Pancreas (tissue), 10 donors: ENCODE results near the gene CROCC2. TPM values are rescaled to one million over a fixed set of nuclear protein-coding genes. Genes with fewer than 3 reads are reported as not detected.

Experiments used
- ATAC-seq, 4 donors: fragments of 200-7000 bp; cut with Tn5 transposase; one replicate each; pipeline versions ENCODE4 v1.8.0 to v1.9.1; 2020; ENCODE audit warnings: mild to moderate bottlenecking in 4 of 4, moderate library complexity in 4 of 4
- DNase-seq, 6 donors: peaks; one replicate each; pipeline ENCODE4 v3.0.0-alpha.2; 2020
- FAIRE-seq: peaks from 2 replicates; lab custom pipeline; 2012; peaks lifted over from hg19 to GRCh38; lab: Jason Lieb, UNC
- H3K27ac ChIP-seq, 4 donors: fragments of 200-600 bp; sonication (generic); 1 replicate in 3 of 4; 2 replicates in 1 of 4; pipeline versions ENCODE4 v1.5.0 to v1.8.0; 2020
- H3K27me3 ChIP-seq, 4 donors: fragments of 200-600 bp; one replicate each; pipeline ENCODE4 v1.8.0; 2021
- H3K36me3 ChIP-seq, 3 donors: fragments of 200-600 bp; sonication (generic) in 1 of 3; one replicate each; pipeline versions ENCODE4 v1.5.0 to v1.8.0; 2020 to 2021
- H3K4me1 ChIP-seq, 3 donors: fragments of 200-600 bp; one replicate each; pipeline ENCODE4 v1.8.0; 2021
- H3K4me3 ChIP-seq, 4 donors: fragments of 200-600 bp; sonication (generic) in 2 of 4; one replicate each; pipeline versions ENCODE4 v1.5.0 to v1.8.0; 2020 to 2021
- H3K9me3 ChIP-seq, 4 donors: fragments of 200-600 bp; one replicate each; pipeline ENCODE4 v1.8.0; 2021
- WGBS, 2 donors: extraction: QIAGEN DNeasy Blood & Tissue Kit; methylation state at CpG; one replicate each; pipeline ENCODE4 v1.1.7; 2013; 5-methylcytosine and 5-hydroxymethylcytosine counted together
- intact Hi-C, 3 donors: fragments of 100-400 bp; cut with DNase I; formaldehyde crosslinking; loops; one replicate each; pipeline versions ENCODE4 v1.11.1 to v1.14.2; 2022
- polyA plus RNA-seq, 2 donors: library from polyadenylated mRNA; stranded (reverse); fragments of 200-250 nt; gene quantifications; one replicate each; pipeline ENCODE4 v1.2.3, GENCODE V29; 2013
- total RNA-seq, 6 donors: library from RNA; stranded (reverse); fragmentation: NEBNext Ultra II Directional in 4 of 6; extraction: Animal tissue kit (Norgen Biotek cat#: 25700) in 4 of 6; gene quantifications; one replicate each; pipeline versions ENCODE4 v1.2.1 to v1.2.4, GENCODE V29; 2021 to 2023
- TF ChIP-seq, protein P1 (sequence below), 4 donors: fragments of 200-600 bp; sonication (generic) in 3 of 4; IDR thresholded peaks; one replicate each; pipeline versions ENCODE4 v1.5.0 to v1.8.0; 2021; ENCODE audit warnings: antibody characterized with exemption in 4 of 4
- donor health status: healthy with polysubstance abuse.
- donor health status: DM: no; HTN: no; CAD: no; lungs with moderate emphysema.
- donor health status: DM: no; HTN: no; CAD: no.
- donor health status: control.
- donor health status: control.
- donor health status: Bipolar disorder and iron deficiency.
- donor health status: DM: yes; HTN: yes; CAD: no.
- donor health status: DM: no; HTN: no; CAD: no.
- donor health status: DM: no; HTN: no; CAD: no.
- donor health status: DM: yes; HTN: yes; CAD: no.

Gene CROCC2
- total and polyA plus RNA-seq, 8 donors = 0.04 to 0.05 (median 0.04) TPM; not detected in 5

DNA sequence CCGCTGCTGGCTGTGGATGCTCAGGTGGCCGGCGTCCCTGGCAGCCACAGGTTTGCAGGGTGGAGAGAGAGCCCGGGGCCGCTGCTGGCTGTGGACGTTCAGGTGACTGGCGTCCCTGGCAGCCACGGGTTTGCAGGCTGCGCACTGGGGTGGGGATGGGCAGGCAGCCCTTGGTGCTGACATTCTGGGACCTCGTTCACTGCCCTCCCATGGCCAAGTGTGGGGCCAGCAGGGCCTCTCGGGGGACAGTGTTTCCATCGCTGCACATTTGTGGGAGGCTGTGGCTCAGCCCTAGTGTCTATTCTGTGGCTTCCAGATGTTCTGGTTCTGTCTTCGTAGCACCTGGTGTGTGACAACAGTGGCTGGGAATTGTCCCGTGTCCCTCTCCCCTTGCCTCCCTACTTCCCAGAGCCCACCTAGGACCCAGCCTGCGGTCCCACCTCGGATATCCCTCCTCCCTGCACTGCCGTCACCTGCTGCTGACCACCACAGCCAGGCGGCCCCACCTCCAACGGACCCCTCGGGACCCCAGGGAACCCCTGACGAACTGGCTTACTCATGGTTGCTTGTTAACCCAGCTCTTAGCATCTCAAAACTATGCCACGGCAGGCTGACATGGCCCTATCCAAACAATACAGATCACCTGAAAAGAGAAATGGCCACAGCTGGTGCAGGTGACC, 915 bp downstream of the CROCC2 start:
- Histone ChIP-seq H3K4me3 (no peak overlapping the region), H3K27me3 (no peaks in the 10 kb centered on the region), H3K4me1 (no peaks in the 10 kb centered on the region), H3K36me3 (no peaks in the 10 kb centered on the region), H3K27ac (no peak overlapping the region), H3K9me3 (no peaks in the 10 kb centered on the region)
- TF ChIP-seq, protein P1, sequence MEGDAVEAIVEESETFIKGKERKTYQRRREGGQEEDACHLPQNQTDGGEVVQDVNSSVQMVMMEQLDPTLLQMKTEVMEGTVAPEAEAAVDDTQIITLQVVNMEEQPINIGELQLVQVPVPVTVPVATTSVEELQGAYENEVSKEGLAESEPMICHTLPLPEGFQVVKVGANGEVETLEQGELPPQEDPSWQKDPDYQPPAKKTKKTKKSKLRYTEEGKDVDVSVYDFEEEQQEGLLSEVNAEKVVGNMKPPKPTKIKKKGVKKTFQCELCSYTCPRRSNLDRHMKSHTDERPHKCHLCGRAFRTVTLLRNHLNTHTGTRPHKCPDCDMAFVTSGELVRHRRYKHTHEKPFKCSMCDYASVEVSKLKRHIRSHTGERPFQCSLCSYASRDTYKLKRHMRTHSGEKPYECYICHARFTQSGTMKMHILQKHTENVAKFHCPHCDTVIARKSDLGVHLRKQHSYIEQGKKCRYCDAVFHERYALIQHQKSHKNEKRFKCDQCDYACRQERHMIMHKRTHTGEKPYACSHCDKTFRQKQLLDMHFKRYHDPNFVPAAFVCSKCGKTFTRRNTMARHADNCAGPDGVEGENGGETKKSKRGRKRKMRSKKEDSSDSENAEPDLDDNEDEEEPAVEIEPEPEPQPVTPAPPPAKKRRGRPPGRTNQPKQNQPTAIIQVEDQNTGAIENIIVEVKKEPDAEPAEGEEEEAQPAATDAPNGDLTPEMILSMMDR (IDR thresholded peaks at IDR 0.05) = no peak
- WGBS, 2 donors = 61 to 72% methylated on average over 22 of the region's 22 CpGs
- ATAC-seq (no peak), DNase-seq (peak in 2 of 6 donors; percentile 11 to 42), FAIRE-seq (no peak)
- intact Hi-C loops = no loop called here

DNA sequence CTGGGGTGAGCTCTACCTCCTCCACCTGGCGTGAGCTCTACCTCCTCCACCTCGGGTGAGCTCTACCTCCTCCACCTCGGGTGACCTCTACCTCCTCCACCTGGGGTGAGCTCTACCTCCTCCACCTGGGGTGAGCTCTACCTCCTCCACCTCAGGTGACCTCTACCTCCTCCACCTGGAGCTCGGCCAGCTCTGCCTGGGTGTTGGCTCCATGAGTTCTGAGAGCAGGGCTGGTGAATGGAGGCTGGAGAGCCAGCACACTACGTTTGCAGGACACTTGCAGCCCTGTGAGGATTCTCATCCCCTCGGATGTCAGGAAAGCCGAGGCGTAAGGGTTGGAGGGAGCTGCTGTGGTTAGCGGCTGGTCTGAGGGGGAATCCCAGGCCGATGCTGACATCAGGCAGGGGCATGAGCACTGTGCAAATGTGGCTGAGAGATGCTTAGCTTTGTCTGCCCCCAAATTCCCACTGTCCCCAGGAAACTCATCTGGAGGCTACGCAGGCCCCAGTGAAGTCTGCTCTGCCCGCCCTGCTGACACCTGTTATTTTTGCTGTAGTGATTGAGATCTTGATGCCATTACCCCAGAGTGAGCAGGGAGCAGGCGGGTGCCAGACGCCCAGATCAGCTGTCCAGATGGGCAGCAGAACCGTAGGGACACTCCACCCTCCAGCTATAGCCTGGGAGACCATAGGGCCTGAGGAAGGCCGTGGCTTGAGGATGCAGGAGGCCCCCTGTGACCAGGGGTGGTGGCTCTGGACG, 3.3 kb downstream of the CROCC2 start:
- no peaks in the 10 kb centered on the region for H3K9me3 ChIP-seq
- H3K36me3 ChIP-seq = no peaks in the 10 kb centered on the region
- no peak for DNase-seq
- FAIRE-seq = no peak
- no peaks in the 10 kb centered on the region for H3K27me3 ChIP-seq
- 66 to 68% methylated on average over 17 of the region's 17 CpGs for WGBS, 2 donors
- intact Hi-C loops = no loop called here
- ATAC-seq = no peak
- H3K4me1 ChIP-seq = no peaks in the 10 kb centered on the region
- no peak overlapping the region for H3K4me3 ChIP-seq
- no peak overlapping the region for H3K27ac ChIP-seq
- TF ChIP-seq, protein P1 (IDR thresholded peaks at IDR 0.05) = no peak

DNA sequence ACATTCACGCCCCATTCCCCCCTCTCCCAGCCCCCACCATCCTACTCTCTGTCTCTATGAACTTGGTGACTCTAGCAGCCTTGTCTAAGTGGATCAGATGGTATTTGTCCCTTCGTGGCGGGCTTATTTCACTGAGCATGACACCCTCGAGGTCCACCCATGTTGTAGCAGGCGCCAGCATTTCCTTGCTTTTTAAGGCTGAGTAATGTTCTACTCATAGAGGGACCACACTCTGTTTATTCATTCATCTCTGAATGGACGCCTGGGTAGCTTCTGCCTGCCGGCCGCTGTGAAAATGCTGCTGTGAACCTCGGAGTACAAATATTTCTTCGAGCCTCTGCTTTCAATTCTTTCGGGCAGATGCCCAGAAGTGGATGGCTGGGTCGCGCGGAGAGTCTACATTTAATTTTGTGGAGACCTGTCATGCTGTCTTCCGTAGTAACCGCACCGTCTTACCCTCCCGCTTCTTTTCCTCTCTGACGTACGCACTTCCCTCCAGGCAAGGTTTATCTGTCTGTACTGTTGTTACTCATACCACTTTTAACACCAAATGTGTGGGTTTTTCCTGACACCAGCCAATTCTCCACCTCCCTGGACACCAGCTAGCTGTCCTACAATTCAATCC, 5.6 kb downstream of the CROCC2 start:
- Histone ChIP-seq H3K27ac (no peak overlapping the region), H3K4me1 (no peaks in the 10 kb centered on the region), H3K4me3 (no peak overlapping the region), H3K36me3 (no peaks in the 10 kb centered on the region), H3K9me3 (no peaks in the 10 kb centered on the region), H3K27me3 (no peaks in the 10 kb centered on the region)
- no peak for FAIRE-seq
- ATAC-seq = no peak
- WGBS, 2 donors = 74 to 79% methylated on average over 20 of the region's 20 CpGs
- DNase-seq = no peak
- TF ChIP-seq, protein P1 (IDR thresholded peaks at IDR 0.05) = no peak
- intact Hi-C loops = no loop called here

DNA sequence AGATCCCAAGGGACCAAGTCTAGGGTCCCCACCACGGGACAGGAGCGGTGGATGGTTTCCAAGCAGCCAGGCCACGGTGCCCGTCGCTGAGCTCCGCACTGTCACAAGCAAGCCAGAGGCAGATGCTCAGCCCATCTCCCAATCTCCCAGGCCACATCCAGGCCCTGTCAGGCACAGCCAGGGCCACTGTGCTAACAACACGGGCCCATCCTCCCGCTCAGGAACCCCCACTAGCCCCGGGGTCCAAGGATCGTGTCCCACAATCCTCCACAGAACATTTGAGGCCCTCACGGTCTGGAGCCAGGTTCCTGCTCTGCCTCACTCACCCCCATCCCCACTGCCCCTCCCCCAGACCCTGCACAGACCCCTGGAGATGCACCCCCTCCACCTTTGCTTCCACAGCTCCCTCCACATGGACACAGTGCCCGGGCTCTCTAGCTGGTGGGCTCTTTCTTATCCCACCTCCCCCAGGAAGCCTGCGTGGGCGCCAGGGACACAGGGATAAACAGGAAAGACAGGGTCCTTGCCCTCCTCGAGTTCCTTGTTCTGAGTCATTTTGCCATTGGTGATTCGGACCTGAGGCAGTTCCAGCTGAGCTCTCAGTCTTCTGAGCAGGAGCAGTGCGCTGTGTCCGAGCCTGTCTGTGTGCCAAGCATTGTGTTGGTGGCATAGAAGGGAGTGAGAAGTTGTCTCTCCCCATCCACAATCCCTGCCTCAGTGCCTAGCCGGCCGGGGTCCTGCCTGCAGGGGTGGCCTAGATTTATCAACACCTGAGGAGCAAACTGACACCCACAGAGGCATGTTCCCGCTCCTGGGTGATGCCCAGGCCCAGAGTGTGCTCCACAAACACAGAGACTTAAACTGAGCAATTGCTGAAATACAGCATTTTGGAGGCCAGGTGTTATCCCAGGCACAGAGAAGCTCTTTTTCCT, 7.0 kb downstream of the CROCC2 start:
- Histone ChIP-seq H3K9me3 (no peaks in the 10 kb centered on the region), H3K27me3 (no peaks in the 10 kb centered on the region), H3K4me3 (no peak overlapping the region), H3K27ac (no peak overlapping the region), H3K4me1 (no peaks in the 10 kb centered on the region), H3K36me3 (no peaks in the 10 kb centered on the region)
- FAIRE-seq = no peak
- 82 to 84% methylated on average over 21 of the region's 21 CpGs for WGBS, 2 donors
- TF ChIP-seq, protein P1 (IDR thresholded peaks at IDR 0.05) = no peak
- intact Hi-C loops = no loop called here
- no peak for ATAC-seq
- peak in 1 of 6 donors; percentile 58 for DNase-seq
